HG03354 (cell line): ENCODE measurements around the gene TMEM63C.
A peak's percentile ranks its signal among the peaks of the same experiment; 100 is the strongest.
"Not testable (repeated sequence)": the region's sequence is repeated elsewhere in the genome, so short reads cannot be mapped to it uniquely, and the experiment has no call there.

Experiments
- ATAC-seq: cut with Tn5 transposase; IDR thresholded peaks from one replicate; pipeline ENCODE4 v1.9.1; 2021; ENCODE audit warnings: mild to moderate bottlenecking; ENCODE audit not compliant: unreplicated experiment, poor library complexity, severe bottlenecking

Gene TMEM63C

DNA sequence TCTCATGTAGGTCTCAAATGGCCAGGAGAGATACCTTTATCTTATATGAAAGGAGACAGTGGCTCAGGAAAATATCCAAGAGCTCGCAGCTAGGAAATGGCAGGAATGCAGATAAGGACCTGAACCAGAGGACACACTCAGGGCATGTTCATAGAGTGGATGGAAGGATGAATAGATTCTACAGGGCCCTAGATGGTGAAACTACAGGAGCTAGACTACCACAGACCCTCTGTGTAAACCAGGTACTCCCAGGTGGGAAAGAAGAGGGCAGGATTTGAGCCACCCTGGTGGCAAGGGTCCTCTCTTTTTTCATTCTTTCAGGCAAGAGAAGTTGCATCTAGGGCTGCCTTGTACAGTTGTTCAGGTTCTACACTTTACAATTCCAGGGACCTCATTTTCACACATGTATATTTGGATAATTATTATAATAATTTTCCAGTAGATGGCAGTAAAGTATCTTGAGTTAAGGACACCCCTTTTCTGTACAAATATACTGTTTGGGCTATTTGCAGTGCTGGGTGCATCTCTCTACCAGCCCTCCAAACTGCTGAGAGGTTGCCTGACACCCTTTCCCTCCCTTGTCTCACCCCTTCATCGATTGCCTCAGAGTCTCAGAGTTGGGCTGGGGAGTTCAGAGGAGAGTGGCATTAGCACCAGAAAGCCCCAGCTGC is 29.5 kb upstream of the TMEM63C start:
- no peak for ATAC-seq

DNA sequence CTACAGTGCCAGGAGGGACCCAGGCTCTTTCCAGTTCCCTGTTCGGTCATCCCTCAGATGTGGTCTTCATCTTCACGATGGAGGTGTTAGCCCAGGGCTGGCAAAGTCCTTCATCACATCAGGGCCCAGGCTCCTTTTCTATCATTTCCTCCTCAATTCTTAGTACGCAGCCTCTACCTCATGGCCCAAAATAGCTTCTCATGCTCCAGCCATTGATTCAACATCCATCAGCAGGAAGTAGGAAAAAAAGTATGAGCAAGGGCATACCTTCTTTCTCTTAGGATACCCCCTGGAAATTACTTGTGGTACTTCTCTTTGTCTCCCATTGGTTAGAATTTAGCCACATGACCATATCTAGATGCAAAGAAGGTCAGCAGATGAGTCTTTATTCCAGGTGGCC is 27.8 kb upstream of the TMEM63C start:
- ATAC-seq = no peak

DNA sequence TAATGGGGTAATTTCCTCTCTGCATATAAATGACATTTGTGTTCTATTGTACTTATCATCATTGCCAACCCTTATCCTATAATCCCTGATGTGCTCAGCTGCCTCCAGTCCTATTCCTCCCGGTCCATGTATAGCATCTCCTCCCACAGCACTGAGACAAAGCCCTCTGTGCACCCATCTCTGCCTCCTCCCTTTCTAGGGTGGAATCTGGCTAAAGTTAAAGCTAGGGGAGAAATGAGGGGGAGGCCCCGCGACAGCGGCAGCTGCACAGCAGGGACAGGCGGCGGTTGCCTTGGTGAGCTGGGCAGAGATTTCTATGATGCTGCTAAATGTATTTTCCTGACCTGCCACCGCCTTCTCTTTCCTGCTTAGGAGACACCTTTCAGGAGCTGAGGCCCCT is 27.2 kb upstream of the TMEM63C start:
- ATAC-seq = no peak

DNA sequence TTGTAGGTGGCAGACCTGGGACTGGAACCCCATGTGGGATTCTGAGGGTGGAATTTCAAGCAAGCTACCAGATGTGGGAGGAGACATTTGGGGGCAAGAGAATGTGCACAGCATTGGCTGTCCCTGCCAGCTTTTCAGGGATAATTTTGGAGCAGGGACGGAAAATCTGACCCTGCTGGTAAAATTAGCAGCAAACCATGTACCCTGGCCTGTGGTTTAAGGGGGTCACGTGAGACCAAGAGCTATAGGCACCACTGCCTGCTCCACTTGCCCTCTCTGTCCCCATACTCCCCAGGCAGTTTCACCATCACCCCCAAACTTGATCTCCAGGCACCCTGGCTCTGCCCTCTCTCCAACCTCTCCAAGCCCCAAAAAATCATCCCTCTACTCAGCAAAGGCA is 26.5 kb upstream of the TMEM63C start:
- no peak for ATAC-seq

DNA sequence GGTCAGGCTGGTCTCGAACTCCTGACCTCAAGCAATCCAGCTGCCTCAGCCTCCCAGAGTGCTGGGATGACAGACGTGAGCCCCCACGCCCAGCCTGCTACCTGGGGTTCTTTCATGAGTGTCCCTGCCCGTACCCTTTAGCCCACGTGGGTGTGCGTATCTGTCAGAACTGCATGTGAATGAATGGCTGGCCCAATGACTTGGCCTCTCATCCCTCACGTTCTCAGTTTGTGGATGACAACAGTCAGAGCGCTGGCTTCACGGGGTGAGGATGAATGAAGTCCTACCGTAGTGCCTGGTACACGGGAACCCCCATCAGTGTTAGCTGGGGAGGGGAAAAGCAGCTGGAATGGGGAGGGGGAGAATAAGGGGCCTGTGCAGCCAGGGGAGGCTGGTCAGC is 23.9 kb upstream of the TMEM63C start:
- no peak for ATAC-seq

DNA sequence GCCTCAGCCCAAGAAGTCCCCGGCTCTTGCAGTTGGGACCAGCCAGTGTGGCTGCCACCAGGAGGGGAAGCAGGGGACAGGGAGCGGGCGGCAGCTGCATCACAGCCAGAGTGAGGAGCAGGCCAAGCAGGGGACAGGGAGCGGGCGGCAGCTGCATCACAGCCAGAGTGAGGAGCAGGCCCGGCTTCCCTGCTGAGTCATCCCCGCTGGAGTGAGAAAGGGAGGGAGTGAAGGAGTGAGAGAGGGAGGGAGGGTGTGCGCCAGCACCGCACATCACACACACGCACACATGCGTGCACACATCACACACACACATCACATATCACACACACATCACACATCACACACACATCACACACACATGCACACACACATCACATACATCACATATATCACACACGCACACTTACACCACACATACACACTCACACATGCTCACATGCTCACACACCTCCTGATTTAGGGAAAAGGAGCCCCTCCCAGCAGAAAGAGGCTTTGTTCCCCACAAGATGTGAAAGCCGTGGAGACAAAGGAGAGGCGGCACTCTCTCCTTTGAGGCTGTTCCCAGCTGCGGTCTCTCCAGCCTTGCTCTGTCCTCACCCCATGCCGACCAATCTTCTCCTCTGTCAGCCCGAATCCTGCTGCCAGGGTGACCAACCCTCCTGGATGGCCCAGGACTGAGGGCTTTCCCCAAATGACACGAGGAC is 23.3 kb upstream of the TMEM63C start:
- no peak for ATAC-seq

DNA sequence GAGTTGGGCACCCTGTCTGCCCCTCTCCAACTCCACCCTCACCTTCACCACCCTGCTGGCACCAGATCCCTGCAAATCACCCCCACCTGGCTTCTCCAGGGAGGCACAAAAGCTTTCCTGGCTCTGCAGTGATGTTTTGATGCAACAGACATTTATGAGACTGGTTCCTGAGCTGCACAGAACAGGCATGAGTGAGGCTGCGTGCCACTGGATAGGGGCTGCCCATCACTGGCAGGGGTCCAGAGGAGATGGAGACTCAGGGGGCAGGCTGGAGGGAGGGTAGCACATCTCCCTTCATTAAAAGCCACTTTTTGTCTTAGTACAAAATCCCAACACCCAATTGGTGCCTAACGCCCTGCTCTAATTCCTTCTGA is 22.7 kb upstream of the TMEM63C start:
- ATAC-seq = no peak

DNA sequence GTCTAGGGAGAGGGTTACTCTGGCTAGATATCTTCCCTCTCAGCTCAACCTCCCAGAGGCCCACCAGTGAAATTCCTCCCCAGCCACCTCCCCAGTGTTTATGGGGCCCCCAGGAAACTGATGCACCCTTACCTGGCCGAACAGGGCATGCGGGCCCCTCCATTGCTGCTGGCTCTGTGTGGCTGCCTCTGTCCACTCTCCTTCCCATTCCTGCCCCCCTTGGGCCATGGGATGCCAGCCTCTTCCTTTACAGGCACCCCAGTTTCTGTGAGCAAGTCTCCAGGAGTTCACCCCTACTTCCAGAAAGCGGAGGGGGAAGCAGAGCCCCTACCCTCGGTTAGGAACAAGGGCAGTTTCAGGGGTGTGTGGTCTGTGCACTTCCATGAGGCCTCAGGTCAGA is 20.6 kb upstream of the TMEM63C start:
- ATAC-seq = no peak

DNA sequence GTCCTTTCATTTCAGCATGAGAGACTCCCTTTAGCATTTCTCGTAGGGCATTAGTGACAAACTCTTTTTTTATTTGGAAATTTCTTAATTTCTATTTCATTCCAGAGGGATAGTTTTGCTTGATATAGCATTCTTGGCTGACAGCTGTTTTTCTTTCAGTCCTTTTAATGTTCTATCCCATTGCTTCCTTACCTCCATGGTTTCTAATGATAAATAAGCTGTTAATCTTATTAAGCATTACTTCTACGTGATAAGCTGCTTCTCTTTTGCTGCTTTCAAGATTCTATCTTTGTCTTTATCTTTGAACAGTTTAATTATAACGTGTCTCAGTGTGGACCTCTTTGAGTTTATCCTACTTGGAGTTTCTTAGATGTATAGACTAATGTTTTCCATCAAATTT is 11.6 kb upstream of the TMEM63C start:
- ATAC-seq = no peak

DNA sequence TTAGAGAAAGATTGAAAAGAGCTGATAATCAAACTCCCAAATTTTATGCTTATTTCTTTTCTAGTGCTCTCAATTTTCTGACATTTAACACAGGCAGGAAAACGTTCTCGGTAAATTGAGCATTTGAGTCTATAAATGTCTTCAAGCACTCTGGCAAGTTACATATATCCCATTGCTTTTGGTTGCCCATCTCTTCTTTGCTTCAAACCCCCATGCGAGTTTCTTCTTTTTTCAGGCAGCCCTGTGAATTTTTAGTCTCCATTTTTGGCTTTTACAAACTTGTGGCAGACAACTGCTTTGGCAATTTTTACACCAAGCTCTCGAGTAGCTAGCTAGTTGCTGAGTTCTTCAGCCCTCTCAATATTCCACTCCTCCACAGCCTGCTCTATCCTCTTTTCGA is 8.7 kb upstream of the TMEM63C start:
- ATAC-seq = no peak

DNA sequence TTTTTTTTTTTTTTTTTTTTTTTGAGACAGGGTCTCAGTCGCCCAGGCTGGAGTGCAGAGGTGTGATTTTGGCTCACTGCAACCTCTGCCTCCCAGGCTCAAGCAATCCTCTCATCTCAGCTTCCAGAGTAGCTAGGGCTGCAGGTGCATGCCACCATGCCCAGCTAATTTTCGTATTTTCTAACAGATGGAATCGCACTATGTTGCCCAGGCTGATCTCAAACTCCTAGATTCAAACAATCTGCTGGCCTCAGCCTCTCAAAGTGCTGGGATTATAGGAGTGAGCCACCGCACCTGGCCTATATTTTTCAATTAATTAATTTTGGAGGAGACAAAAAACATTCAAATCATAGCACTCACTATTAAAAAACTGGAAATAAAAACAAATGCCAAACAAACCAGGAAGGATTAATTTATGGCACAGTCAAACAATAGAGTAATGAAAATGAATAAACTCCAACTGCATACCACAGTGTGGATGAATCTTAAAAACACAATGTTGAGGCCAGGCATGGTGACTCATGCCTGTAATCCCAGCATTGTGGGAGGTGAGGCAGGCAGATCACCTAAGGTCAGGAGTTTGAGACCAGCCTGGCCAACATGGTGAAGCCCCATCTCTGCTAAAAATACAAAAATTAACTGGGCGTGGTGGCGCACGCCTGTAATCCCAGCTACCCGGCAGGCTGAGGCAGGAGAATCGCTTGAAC is 7.5 kb upstream of the TMEM63C start:
- not testable (repeated sequence) for ATAC-seq

DNA sequence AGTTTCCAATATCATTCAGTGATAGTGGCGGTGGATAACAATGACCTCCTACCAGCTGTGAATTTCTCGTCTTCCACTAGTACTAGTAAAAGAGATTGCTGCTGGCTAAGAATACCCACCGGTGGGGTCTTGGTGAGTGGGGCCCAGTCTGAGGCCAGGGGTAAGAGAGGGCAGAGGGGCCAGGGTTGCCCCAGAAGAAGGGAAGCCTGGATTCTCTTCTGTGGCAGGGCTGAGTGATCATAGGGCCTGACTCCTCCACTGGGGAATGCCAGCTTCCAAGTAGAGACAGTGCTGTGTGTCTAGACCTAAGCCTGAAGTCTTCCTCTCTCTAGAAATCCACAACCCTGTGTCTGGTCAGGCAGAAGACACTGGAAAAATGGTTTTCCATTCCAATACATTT is 5.8 kb upstream of the TMEM63C start:
- no peak for ATAC-seq

DNA sequence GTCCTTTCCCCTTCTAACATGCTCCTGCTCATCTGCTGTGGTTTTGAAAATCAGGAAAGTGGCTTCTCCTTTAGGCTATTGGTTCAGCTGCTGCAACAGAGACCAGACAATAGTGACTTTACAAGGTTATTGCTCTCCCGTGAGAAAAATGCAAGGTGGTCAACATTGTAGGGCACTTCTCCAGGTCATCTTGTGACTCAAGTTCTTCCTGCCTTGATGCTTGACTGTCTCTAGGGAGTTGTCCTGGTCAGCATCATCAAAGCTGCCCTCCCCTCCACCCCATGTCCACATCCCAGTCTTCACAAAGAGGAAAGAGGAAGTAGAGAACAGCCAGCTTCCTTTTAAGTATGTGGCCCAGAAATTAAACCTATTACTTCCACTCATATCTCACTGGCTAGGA is 3.9 kb upstream of the TMEM63C start:
- no peak for ATAC-seq

DNA sequence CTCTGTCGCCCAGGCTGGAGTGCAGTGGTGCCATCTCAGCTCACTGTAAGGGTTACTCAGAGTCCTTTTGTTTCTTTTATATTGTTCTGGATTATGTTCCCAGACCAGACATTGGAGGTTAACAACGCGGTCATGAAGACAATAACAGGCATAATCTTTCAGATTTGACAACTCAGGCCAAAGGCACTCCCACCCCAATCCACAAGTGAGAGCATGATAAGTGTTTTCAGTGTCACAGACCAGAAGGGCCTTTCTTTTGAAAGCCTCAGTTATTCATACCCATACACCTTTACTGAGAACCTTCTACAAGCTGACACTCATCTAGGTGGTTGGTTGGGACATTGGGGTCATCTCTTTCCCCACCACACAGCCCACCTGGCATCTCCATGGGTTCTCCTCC is 2.9 kb upstream of the TMEM63C start:
- no peak for ATAC-seq

DNA sequence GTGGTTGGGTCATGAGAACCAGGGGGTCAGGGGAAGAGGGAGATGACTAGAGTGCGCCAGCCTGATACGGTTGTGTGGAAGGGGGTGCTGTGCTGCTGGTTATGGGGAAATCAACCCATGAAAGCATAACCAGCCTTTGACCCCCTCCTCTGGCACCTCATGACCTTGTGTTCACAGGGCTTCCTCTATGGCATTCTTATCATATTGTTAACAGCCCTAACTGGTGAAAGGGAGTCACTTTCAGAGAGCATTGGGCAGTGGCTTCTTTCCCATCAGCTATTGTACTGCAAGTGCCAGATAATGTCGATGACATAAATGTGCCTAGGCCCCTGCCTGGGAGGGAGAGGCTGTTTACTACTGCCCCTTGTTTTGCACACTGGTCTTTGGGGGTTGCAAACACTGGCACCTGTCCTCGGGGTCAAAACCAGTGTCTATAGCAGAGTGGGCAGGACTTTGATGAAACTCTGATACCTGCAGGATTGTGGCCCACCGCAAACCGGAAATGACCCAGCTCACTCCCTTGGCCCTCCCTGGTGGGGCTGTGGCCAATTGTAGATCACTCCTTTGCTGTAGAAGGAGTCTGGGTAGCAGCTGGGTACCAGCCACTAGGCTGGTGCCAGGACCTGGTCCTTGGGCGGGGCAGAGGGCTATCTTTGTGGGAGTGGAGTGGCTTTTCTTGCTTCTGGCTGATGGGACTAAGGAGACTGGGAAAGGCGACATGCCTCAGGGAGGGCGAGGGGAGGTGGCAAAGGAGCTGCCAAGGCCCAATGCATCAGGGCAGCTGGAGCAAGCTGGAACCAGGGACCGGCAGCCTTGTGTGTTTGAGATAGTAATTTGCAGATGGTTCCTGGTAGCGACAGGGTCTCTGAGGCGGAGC is 634 bp upstream of the TMEM63C start:
- peak; percentile 8 for ATAC-seq

DNA sequence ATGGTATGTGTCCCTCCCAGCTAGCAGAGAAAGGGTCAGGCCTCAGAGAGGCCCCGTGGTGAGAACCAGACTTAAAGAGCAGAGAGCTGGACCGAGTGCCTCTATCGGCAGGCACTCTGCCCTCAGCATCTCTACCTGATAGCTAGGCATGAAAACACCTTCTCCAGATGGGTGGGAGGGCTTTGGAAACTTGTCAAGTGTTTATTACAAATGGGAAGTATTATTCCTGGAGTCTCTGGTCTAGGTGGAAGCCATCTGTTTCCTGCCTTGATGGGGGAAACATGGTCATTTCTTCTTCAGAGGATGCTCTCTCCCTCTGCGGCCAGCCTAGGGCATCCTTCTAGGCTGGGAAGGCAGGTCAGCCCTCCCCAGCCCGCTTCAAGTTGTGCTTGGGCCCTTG is 2.3 kb downstream of the TMEM63C start:
- ATAC-seq = no peak

DNA sequence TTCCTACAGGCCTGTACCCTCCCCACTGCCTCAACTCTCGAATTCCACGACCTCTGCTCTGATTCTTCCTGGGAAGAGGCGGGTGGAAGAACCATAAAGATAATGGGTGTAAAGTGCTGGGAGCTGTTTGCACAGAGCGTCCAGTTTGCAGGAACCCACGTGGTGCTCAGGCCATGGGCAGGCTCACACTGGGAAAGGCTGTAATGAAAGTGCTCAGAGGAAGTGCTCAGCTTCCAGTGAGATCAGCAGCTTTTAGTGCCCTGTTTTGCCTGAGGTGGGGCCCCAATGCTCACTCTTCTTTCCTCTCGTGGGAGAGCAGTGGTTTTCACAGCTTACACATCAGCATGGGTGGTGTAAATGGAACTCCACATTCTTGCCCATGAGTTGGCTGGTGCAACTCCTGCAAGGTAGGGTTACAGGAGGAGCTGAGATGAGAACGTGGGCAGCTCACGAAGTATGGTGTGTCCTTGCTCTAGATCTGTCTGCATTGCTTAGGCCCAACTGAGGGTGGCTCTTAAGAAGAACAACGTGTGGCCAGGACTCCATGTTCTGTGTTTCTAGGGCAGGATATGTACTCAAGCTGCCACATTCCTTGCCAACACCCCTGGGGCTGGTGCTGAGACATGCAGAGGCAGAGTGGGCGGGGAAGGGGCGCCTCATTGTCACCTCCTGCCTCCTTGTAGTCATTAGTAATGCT is 2.9 kb downstream of the TMEM63C start:
- ATAC-seq = no peak

DNA sequence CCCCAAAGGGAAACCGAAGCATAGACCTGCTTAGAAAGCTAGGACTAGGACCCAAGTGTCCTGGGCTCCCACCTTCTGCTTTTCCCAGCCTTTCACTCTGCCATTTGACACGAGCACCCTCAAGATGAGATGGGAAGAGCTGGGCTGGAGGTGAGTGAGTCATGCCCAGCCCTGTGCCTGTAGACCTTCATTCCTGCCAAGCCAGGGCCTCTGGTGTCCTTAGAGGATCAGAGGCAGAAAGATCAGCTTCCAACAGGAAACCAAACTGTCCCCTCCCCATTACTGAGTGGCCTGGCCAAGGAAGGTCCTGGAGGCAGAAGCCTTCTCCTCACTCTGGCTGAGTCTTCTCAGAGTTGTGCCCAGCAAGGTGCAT is 3.5 kb downstream of the TMEM63C start:
- no peak for ATAC-seq

DNA sequence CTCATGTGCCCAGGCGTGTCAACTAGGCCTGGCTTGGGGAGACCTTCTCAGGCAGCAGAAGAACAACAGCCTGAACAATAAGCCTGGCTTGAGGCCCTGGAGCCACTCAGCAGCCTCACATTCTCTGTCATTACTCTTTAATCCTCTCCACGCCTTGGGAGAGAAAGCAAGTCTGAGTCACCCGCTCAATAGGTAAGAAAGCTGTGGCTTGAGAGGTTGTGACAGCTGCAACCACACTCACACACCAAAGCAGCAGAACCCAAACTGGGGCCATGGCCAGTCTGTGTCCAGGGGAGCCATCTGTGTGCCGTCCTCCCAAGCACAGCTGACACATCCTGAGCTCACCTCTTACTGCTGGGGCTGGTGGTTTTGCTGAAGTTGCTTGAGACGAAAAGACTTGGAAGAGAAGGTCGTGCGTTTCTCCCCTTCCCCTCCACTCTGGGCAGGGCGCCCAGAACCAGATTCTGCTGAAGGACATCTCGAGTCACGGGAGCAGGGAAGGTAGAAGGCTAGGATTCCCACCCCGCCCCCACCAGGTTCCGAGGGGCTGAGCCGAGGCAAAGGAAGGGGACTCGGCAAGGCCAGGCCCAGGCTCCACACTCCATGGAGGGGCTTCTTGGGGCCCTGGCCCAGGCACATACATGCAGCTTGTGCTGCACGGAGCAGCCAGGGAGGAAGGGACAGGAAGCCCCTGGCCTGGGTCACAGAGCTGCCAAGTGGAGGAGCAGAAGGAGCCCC is 5.5 kb downstream of the TMEM63C start:
- ATAC-seq = no peak
